ENCODE measurements around the gene SMYD3.
"Not testable (repeated sequence)": the region's sequence is repeated elsewhere in the genome, so short reads cannot be mapped to it uniquely, and the experiment has no call there.

The SMYD3 gene

GRCh38 chr1:245768596-245768995 lies 738.5 kb downstream of the SMYD3 start:
- DNase-seq (ENCODE audit: low spot score), result no peak

GRCh38 chr1:245765230-245766000 lies 741.7 kb downstream of the SMYD3 start:
- DNase-seq (ENCODE audit: low spot score), result peak; percentile 66

GRCh38 chr1:245763873-245764331 lies 743.2 kb downstream of the SMYD3 start:
- no peak for DNase-seq (ENCODE audit: low spot score)

GRCh38 chr1:245762396-245762910 lies 744.6 kb downstream of the SMYD3 start:
- DNase-seq (ENCODE audit: low spot score), result no peak

GRCh38 chr1:245760301-245760700 lies 746.8 kb downstream of the SMYD3 start:
- no peak for DNase-seq (ENCODE audit: low spot score)

- DNase-seq (ENCODE audit: low spot score), result no peak
These were observed 752.6 kb downstream of the SMYD3 start for GRCh38 chr1:245754463-245754961.

GRCh38 chr1:245753807-245754206 lies 753.3 kb downstream of the SMYD3 start:
- no peak for DNase-seq (ENCODE audit: low spot score)

GRCh38 chr1:245752561-245752960 lies 754.5 kb downstream of the SMYD3 start:
- no peak for DNase-seq (ENCODE audit: low spot score)

GRCh38 chr1:245751726-245752470 lies 755.2 kb downstream of the SMYD3 start:
- no peak for DNase-seq (ENCODE audit: low spot score)

- DNase-seq (ENCODE audit: low spot score), result no peak
These were observed 756.0 kb downstream of the SMYD3 start for GRCh38 chr1:245751116-245751515.

GRCh38 chr1:245750261-245750660 lies 756.8 kb downstream of the SMYD3 start:
- DNase-seq (ENCODE audit: low spot score), result no peak

- DNase-seq (ENCODE audit: low spot score), result no peak
These were observed 758.0 kb downstream of the SMYD3 start for GRCh38 chr1:245749053-245749452.

GRCh38 chr1:245748646-245749045 lies 758.4 kb downstream of the SMYD3 start:
- no peak for DNase-seq (ENCODE audit: low spot score)

GRCh38 chr1:245748240-245748639 lies 758.8 kb downstream of the SMYD3 start:
- DNase-seq (ENCODE audit: low spot score), result no peak

- no peak for DNase-seq (ENCODE audit: low spot score)
These were observed 764.2 kb downstream of the SMYD3 start for GRCh38 chr1:245742896-245743295.

- not testable (repeated sequence) for DNase-seq (ENCODE audit: low spot score)
These were observed 766.7 kb downstream of the SMYD3 start for GRCh38 chr1:245740336-245740735.

GRCh38 chr1:245730801-245731200 lies 776.3 kb downstream of the SMYD3 start:
- DNase-seq (ENCODE audit: low spot score), result no peak

- not testable (repeated sequence) for DNase-seq (ENCODE audit: low spot score)
These were observed 779.0 kb downstream of the SMYD3 start for GRCh38 chr1:245728035-245728434.

GRCh38 chr1:245721488-245721887 lies 785.6 kb downstream of the SMYD3 start:
- no peak for DNase-seq (ENCODE audit: low spot score)

- DNase-seq (ENCODE audit: low spot score), result no peak
These were observed 788.1 kb downstream of the SMYD3 start for GRCh38 chr1:245718951-245719350.

- no peak for DNase-seq (ENCODE audit: low spot score)
These were observed 789.0 kb downstream of the SMYD3 start for GRCh38 chr1:245718123-245718522.

GRCh38 chr1:245717611-245718010 lies 789.5 kb downstream of the SMYD3 start:
- no peak for DNase-seq (ENCODE audit: low spot score)

GRCh38 chr1:245716561-245716960 lies 790.5 kb downstream of the SMYD3 start:
- DNase-seq (ENCODE audit: low spot score), result no peak
